Measurements from ENCODE around the gene OTUD5.

Gene OTUD5

GRCh38 chrX:48902135-48902534, 55.3 kb downstream of the OTUD5 start:
- H3K9me2 ChIP-seq (replicated peaks; ENCODE audit: insufficient read depth, low read length), result no peaks in the 10 kb centered on the region
- TF ChIP-seq EZH2phosphoT487 (IDR thresholded peaks at IDR 0.05; ENCODE audit: low read length) (no peak), CTCF (IDR thresholded peaks at IDR 0.05; ENCODE audit: low read length) (no peak), EZH2 (optimal IDR thresholded peaks at IDR 0.05; ENCODE audit: low read depth, low read length) (no peak)
- H3K79me2 ChIP-seq (ENCODE audit: low read length), result peaks cover 26% of the 10 kb centered on the region
- no peaks in the 10 kb centered on the region for H4K20me1 ChIP-seq (ENCODE audit: insufficient read depth, low read length)
- no peaks in the 10 kb centered on the region for H3K9me3 ChIP-seq (replicated peaks; ENCODE audit: insufficient read depth, low read length)
- H3K4me2 ChIP-seq (ENCODE audit: low read depth, low read length), result no peak overlapping the region
- DNase-seq, result no peak
- H3K9ac ChIP-seq (ENCODE audit: low read length), result no peak overlapping the region
- no peak overlapping the region for H3K27ac ChIP-seq (ENCODE audit: low read length)
- no peaks in the 10 kb centered on the region for H3K36me3 ChIP-seq (replicated peaks; ENCODE audit: insufficient read depth, low read length)
- no peak overlapping the region for H2AFZ ChIP-seq (ENCODE audit: low read length)
- no peak overlapping the region for H3K4me3 ChIP-seq (ENCODE audit: low read length)
- H3F3A ChIP-seq (ENCODE audit: insufficient read depth, low read length), result peaks cover 4% of the 10 kb centered on the region; the same call in 1 of the 2 replicates
- no peaks in the 10 kb centered on the region for H3K27me3 ChIP-seq (replicated peaks; ENCODE audit: insufficient read depth, low read length)
- no peaks in the 10 kb centered on the region for H3K4me1 ChIP-seq (ENCODE audit: low read length)

GRCh38 chrX:48901069-48901468, 56.3 kb downstream of the OTUD5 start:
- H3K27ac ChIP-seq (ENCODE audit: low read length), result no peak overlapping the region
- peaks cover 4% of the 10 kb centered on the region; the same call in 1 of the 2 replicates for H3F3A ChIP-seq (ENCODE audit: insufficient read depth, low read length)
- H3K9me3 ChIP-seq (replicated peaks; ENCODE audit: insufficient read depth, low read length), result no peaks in the 10 kb centered on the region
- H3K9ac ChIP-seq (ENCODE audit: low read length), result no peak overlapping the region
- H4K20me1 ChIP-seq (ENCODE audit: insufficient read depth, low read length), result no peaks in the 10 kb centered on the region
- TF ChIP-seq EZH2 (optimal IDR thresholded peaks at IDR 0.05; ENCODE audit: low read depth, low read length), result no peak
- no peak for TF ChIP-seq EZH2phosphoT487 (IDR thresholded peaks at IDR 0.05; ENCODE audit: low read length)
- no peak for TF ChIP-seq CTCF (IDR thresholded peaks at IDR 0.05; ENCODE audit: low read length)
- no peaks in the 10 kb centered on the region for H3K4me1 ChIP-seq (ENCODE audit: low read length)
- H3K4me3 ChIP-seq (ENCODE audit: low read length), result no peak overlapping the region
- H3K36me3 ChIP-seq (replicated peaks; ENCODE audit: insufficient read depth, low read length), result no peaks in the 10 kb centered on the region
- no peaks in the 10 kb centered on the region for H3K9me2 ChIP-seq (replicated peaks; ENCODE audit: insufficient read depth, low read length)
- no peaks in the 10 kb centered on the region for H3K27me3 ChIP-seq (replicated peaks; ENCODE audit: insufficient read depth, low read length)
- no peak overlapping the region for H3K4me2 ChIP-seq (ENCODE audit: low read depth, low read length)
- peaks cover 36% of the 10 kb centered on the region for H3K79me2 ChIP-seq (ENCODE audit: low read length)
- no peak for DNase-seq
- no peak overlapping the region for H2AFZ ChIP-seq (ENCODE audit: low read length)

GRCh38 chrX:48899078-48899410, 58.4 kb downstream of the OTUD5 start:
- no peak for DNase-seq
- H3K9me2 ChIP-seq (replicated peaks; ENCODE audit: insufficient read depth, low read length), result no peaks in the 10 kb centered on the region
- peak overlapping the region; percentile 55; the same call in 1 of the 2 replicates for H3K4me2 ChIP-seq (ENCODE audit: low read depth, low read length)
- H3K27me3 ChIP-seq (replicated peaks; ENCODE audit: insufficient read depth, low read length), result no peaks in the 10 kb centered on the region
- H3K4me1 ChIP-seq (ENCODE audit: low read length), result no peaks in the 10 kb centered on the region
- TF ChIP-seq CTCF (IDR thresholded peaks at IDR 0.05; ENCODE audit: low read length), result no peak
- TF ChIP-seq EZH2phosphoT487 (IDR thresholded peaks at IDR 0.05; ENCODE audit: low read length), result no peak
- TF ChIP-seq EZH2 (optimal IDR thresholded peaks at IDR 0.05; ENCODE audit: low read depth, low read length), result no peak
- H3K36me3 ChIP-seq (replicated peaks; ENCODE audit: insufficient read depth, low read length), result no peaks in the 10 kb centered on the region
- H3K9me3 ChIP-seq (replicated peaks; ENCODE audit: insufficient read depth, low read length), result no peaks in the 10 kb centered on the region
- no peaks in the 10 kb centered on the region for H4K20me1 ChIP-seq (ENCODE audit: insufficient read depth, low read length)
- H2AFZ ChIP-seq (ENCODE audit: low read length), result no peak overlapping the region
- H3K79me2 ChIP-seq (ENCODE audit: low read length), result peaks cover 48% of the 10 kb centered on the region
- peak overlapping the region; percentile 53; the same call in 1 of the 2 replicates for H3K9ac ChIP-seq (ENCODE audit: low read length)
- peak overlapping the region; percentile 45 for H3K4me3 ChIP-seq (ENCODE audit: low read length)
- peaks cover 4% of the 10 kb centered on the region; the same call in 1 of the 2 replicates for H3F3A ChIP-seq (ENCODE audit: insufficient read depth, low read length)
- H3K27ac ChIP-seq (ENCODE audit: low read length), result peak overlapping the region; percentile 98; the same call in 1 of the 2 replicates

Measured in MM.1S (cell line).